ENCODE results near the gene ZNF600.
"Not testable (repeated sequence)": the region's sequence is repeated elsewhere in the genome, so short reads cannot be mapped to it uniquely, and the experiment has no call there.

GRCh38 chr19:52799950-52800640, 13.5 kb upstream of the ZNF600 start:
- TF ChIP-seq, protein P1, sequence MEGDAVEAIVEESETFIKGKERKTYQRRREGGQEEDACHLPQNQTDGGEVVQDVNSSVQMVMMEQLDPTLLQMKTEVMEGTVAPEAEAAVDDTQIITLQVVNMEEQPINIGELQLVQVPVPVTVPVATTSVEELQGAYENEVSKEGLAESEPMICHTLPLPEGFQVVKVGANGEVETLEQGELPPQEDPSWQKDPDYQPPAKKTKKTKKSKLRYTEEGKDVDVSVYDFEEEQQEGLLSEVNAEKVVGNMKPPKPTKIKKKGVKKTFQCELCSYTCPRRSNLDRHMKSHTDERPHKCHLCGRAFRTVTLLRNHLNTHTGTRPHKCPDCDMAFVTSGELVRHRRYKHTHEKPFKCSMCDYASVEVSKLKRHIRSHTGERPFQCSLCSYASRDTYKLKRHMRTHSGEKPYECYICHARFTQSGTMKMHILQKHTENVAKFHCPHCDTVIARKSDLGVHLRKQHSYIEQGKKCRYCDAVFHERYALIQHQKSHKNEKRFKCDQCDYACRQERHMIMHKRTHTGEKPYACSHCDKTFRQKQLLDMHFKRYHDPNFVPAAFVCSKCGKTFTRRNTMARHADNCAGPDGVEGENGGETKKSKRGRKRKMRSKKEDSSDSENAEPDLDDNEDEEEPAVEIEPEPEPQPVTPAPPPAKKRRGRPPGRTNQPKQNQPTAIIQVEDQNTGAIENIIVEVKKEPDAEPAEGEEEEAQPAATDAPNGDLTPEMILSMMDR (IDR thresholded peaks at IDR 0.05): not testable (repeated sequence)
- not testable (repeated sequence) for TF ChIP-seq PBX3 (IDR thresholded peaks at IDR 0.05); SIN3A (IDR thresholded peaks at IDR 0.05; ENCODE audit: borderline replicate concordance, low read depth, low read length)

All from SK-N-SH (cell line).